SU-DHL-6 (cell line): ENCODE data around the gene MAPKAPK2.

Source experiments
- H2AFZ ChIP-seq: fragments of 200-600 bp; sonication (generic); 2 replicates; pipeline ENCODE4 v1.6.1; 2014; ENCODE audit warnings: low read depth, mild to moderate bottlenecking, moderate library complexity, mixed read lengths, antibody characterized with exemption, low read length; ENCODE audit not compliant: severe bottlenecking
- H3F3A ChIP-seq: fragments of 200-600 bp; shearing (Covaris generic); 2 replicates; pipeline ENCODE4 v1.6.0; 2016; ENCODE audit warnings: antibody characterized with exemption, mild to moderate bottlenecking; ENCODE audit not compliant: insufficient read depth
- H3K27ac ChIP-seq: fragments of 200-600 bp; sonication (generic); 2 replicates; pipeline ENCODE4 v1.5.1; 2016; ENCODE audit warnings: low read depth, mild to moderate bottlenecking, low read length, moderate library complexity, mixed read lengths
- H3K27me3 ChIP-seq: fragments of 200-600 bp; sonication (generic), shearing (Covaris generic); 2 replicates; pipeline ENCODE4 v1.6.0; 2014; ENCODE audit warnings: mild to moderate bottlenecking, low read length
- H3K36me3 ChIP-seq: fragments of 200-600 bp; sonication (generic); 2 replicates; pipeline ENCODE4 v1.6.1; 2014; ENCODE audit warnings: mild to moderate bottlenecking, low read length, mixed read lengths
- H3K4me2 ChIP-seq: fragments of 300-600, 200-600 bp; shearing (Covaris generic), sonication (generic); 2 replicates; pipeline ENCODE4 v1.6.0; 2014; ENCODE audit warnings: low read length, low read depth, mild to moderate bottlenecking; ENCODE audit not compliant: poor library complexity, severe bottlenecking
- H3K4me3 ChIP-seq: fragments of 200-600 bp; sonication (generic); 2 replicates; pipeline ENCODE4 v1.5.1; 2014; ENCODE audit warnings: antibody characterized with exemption, low read length, mild to moderate bottlenecking, mixed read lengths; ENCODE audit not compliant: insufficient read depth, poor library complexity, severe bottlenecking
- H3K79me2 ChIP-seq: fragments of 200-600 bp; sonication (generic); 2 replicates; pipeline ENCODE4 v1.6.1; 2014; ENCODE audit warnings: mild to moderate bottlenecking, low read length, moderate library complexity; ENCODE audit not compliant: insufficient read depth
- H3K9ac ChIP-seq: fragments of 200-600 bp; sonication (generic); 2 replicates; pipeline ENCODE4 v1.7.0; 2014; ENCODE audit warnings: mild to moderate bottlenecking, low read length
- H3K9me2 ChIP-seq: fragments of 200-600 bp; sonication (generic); replicated peaks from 2 replicates; pipeline ENCODE4 v1.6.1; 2014; ENCODE audit warnings: low read length; ENCODE audit not compliant: insufficient read depth
- H3K9me3 ChIP-seq: fragments of 200-600 bp; sonication (generic); 2 replicates; pipeline ENCODE4 v1.6.1; 2014; ENCODE audit warnings: low read length, mixed read lengths; ENCODE audit not compliant: insufficient read depth
- H4K20me1 ChIP-seq: fragments of 200-600 bp; sonication (generic); 2 replicates; pipeline ENCODE4 v1.6.1; 2014; ENCODE audit warnings: low read depth, mild to moderate bottlenecking, antibody characterized with exemption, low read length, moderate library complexity, mixed read lengths
- CTCF ChIP-seq: fragments of 200-600 bp; sonication (generic); IDR thresholded peaks from one replicate; pipeline ENCODE4 v1.5.1; 2017; ENCODE audit warnings: antibody characterized with exemption, mild to moderate bottlenecking, low read length, moderate library complexity; ENCODE audit not compliant: insufficient read depth, poor library complexity, severe bottlenecking
- EZH2phosphoT487 ChIP-seq: fragments of 200-600 bp; sonication (generic), shearing (Covaris generic); conservative IDR thresholded peaks from 2 replicates; pipeline ENCODE4 v1.6.1; 2018; ENCODE audit warnings: mild to moderate bottlenecking, antibody characterized with exemption, low read length, moderate library complexity, mixed read lengths

The MAPKAPK2 gene

GRCh38 chr1:206703661-206704060, 19.0 kb downstream of the MAPKAPK2 start:
- TF ChIP-seq EZH2phosphoT487 (no peak), CTCF (no peak)
- Histone ChIP-seq H3K9ac (no peak overlapping the region), H3K4me3 (no peak overlapping the region), H3K27ac (no peak overlapping the region), H4K20me1 (peaks cover 17% of the 10 kb centered on the region; the same call in 1 of the 2 replicates), H3K9me2 (no peaks in the 10 kb centered on the region), H2AFZ (no peak overlapping the region), H3K4me2 (no peak overlapping the region), H3K27me3 (no peaks in the 10 kb centered on the region), H3K79me2 (no peaks in the 10 kb centered on the region), H3F3A (no peaks in the 10 kb centered on the region), H3K36me3 (no peaks in the 10 kb centered on the region), H3K9me3 (no peaks in the 10 kb centered on the region)

GRCh38 chr1:206704226-206704625, 19.5 kb downstream of the MAPKAPK2 start:
- Histone ChIP-seq H4K20me1 (peaks cover 18% of the 10 kb centered on the region; the same call in 1 of the 2 replicates), H3F3A (no peaks in the 10 kb centered on the region)

GRCh38 chr1:206705191-206705590, 20.5 kb downstream of the MAPKAPK2 start:
- Histone ChIP-seq H3K9ac (no peak overlapping the region), H3K36me3 (no peaks in the 10 kb centered on the region), H3K9me2 (no peaks in the 10 kb centered on the region), H3K27ac (no peak overlapping the region), H3K79me2 (no peaks in the 10 kb centered on the region), H4K20me1 (peaks cover 19% of the 10 kb centered on the region; the same call in 1 of the 2 replicates), H3K4me2 (no peak overlapping the region), H2AFZ (no peak overlapping the region), H3K9me3 (no peaks in the 10 kb centered on the region), H3K4me3 (no peak overlapping the region), H3F3A (no peaks in the 10 kb centered on the region), H3K27me3 (no peaks in the 10 kb centered on the region)
- TF ChIP-seq CTCF: no peak
- TF ChIP-seq EZH2phosphoT487: no peak

More at GRCh38 chr1:206704226-206704625, 19.5 kb downstream of the MAPKAPK2 start:
- Histone ChIP-seq H3K27ac (no peak overlapping the region), H2AFZ (no peak overlapping the region), H3K36me3 (no peaks in the 10 kb centered on the region), H3K9me2 (no peaks in the 10 kb centered on the region), H3K9me3 (no peaks in the 10 kb centered on the region), H3K79me2 (no peaks in the 10 kb centered on the region), H3K27me3 (no peaks in the 10 kb centered on the region), H3K4me3 (no peak overlapping the region), H3K9ac (no peak overlapping the region), H3K4me2 (no peak overlapping the region)
- no peak for TF ChIP-seq EZH2phosphoT487
- no peak for TF ChIP-seq CTCF
